ENCODE results near the gene COIL.
"Not testable (repeated sequence)": the region's sequence is repeated elsewhere in the genome, so short reads cannot be mapped to it uniquely, and the experiment has no call there.

The COIL gene, protein sequence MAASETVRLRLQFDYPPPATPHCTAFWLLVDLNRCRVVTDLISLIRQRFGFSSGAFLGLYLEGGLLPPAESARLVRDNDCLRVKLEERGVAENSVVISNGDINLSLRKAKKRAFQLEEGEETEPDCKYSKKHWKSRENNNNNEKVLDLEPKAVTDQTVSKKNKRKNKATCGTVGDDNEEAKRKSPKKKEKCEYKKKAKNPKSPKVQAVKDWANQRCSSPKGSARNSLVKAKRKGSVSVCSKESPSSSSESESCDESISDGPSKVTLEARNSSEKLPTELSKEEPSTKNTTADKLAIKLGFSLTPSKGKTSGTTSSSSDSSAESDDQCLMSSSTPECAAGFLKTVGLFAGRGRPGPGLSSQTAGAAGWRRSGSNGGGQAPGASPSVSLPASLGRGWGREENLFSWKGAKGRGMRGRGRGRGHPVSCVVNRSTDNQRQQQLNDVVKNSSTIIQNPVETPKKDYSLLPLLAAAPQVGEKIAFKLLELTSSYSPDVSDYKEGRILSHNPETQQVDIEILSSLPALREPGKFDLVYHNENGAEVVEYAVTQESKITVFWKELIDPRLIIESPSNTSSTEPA

DNA sequence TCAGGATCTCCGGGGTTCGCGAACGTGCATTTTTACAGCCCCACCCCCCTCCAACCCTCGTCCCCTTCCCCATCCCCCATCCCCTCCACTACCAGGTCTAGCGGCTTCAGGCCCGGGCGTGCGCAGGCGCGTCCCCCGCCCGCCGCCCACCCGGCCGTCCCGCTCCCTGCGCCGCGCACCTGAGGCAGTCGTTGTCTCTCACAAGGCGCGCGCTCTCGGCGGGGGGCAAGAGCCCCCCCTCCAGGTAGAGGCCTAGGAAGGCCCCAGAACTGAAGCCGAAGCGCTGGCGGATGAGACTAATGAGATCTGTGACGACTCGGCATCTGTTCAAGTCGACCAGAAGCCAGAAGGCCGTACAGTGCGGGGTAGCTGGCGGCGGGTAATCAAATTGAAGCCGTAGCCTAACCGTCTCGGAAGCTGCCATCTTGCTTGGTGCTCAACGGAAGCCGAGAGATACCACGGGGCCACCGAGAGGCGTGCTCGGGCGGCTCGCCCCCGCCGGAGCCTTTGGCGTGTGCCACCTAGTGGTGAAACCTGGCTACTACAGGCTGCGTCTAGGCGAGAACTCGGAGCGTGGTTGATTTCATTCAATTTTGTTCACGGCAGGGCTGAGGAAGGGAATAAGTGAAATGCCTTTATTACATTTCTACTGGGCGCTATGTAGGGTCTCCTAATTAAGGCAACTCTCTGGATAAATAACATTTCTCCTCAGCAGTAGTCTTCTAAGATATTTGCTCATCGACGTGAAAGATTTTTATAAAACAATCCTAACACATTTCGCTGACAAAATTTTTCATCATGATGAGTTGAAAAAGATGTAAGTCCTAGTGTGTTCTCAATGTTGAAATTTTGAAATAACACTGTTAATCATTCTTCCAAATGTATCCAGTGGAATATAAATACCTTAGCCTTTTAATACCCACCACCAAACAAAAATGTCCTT lies at the start of gene COIL:
Gene COIL (minus strand): TSS at position 455 of the 943 bp plus-strand sequence. CDS start 31 bp downstream, at position 424.
- in situ Hi-C loops (cut with MboI; ENCODE audit: low sequenced_read_pairs) = no loop called here

- in situ Hi-C loops (cut with MboI; ENCODE audit: low sequenced_read_pairs) = no loop called here
Measured at GRCh38 chr17:57010487-57010886, 49.6 kb upstream of the COIL start.

GRCh38 chr17:57009737-57010445 lies 49.0 kb upstream of the COIL start:
- in situ Hi-C loops (cut with MboI; ENCODE audit: low sequenced_read_pairs) = no loop called here

DNA sequence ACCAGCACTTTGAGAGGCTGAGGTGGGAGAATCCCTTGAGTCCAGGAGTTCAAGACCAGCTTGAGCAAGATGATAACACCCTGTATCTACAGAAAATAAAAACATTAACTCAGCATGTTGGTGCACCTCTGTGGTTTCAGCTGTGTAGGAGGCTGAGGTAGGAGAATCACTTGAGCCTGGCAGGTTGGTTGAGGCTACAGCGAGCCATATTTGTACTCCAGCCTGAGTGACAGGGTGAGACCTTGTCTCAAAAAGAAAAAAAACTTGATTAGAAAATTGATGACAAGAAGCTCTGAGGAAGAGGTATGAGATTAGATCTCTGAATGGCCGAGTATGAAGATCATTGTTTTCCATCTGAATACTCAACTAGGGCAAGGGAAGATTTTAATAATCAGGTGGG lies 48.1 kb upstream of the COIL start:
- in situ Hi-C loops (cut with MboI; ENCODE audit: low sequenced_read_pairs) = no loop called here

DNA sequence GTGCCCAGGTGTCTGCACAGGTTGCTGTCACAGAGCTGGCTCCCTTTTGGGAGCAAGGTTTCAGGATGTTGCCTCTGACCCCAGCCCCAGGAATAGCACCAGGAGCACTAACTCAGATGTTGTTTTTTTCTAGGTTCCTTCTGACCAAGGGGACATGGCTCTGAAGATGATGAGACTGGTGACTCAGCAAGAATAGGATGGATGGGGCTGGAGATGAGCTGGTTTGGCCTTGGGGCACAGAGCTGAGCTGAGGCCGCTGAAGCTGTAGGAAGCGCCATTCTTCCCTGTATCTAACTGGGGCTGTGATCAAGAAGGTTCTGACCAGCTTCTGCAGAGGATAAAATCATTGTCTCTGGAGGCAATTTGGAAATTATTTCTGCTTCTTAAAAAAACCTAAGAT lies 45.2 kb upstream of the COIL start:
- in situ Hi-C loops (cut with MboI; ENCODE audit: low sequenced_read_pairs) = no loop called here

GRCh38 chr17:57004944-57005579 lies 44.2 kb upstream of the COIL start:
- in situ Hi-C loops (cut with MboI; ENCODE audit: low sequenced_read_pairs) = no loop called here

DNA sequence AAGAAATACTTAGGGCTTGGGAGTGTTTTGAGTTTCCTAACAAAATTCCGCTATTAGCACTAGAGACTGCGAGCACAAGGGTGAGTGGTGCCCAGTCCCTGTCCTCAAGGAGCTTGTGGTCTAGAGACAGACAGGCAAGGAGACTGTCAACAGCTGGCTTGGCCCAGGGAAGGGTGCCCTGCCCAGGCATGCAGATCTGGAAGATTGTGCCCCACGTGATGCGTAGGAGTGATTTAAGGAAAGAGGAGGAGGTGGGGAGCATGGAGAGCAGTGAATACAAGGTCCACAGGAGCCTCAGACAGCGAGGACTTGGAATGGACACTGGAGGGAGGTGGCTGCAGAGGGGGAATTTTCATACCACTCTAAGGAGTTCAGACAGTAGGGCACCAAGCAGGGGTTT lies 42.1 kb upstream of the COIL start:
- in situ Hi-C loops (cut with MboI; ENCODE audit: low sequenced_read_pairs) = no loop called here

DNA sequence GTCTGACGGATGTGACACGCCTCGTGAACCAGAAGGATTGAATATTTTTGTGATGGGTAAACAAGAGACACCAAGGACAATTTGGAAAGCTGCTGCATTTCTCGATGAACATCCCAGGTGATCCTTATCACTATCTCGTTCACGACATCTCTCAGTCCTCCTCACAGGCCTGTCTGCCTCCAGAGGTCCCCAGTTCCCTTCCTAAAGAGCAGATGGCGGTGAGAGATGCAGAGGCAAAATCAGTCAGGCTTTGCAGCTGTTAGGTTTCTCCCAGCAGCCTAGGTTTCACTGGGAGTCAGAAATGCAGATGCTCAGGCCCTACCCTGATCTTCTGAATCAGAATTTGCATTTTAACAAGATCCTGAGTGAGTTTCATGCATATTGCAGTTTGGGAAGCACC lies 40.7 kb upstream of the COIL start:
- in situ Hi-C loops (cut with MboI; ENCODE audit: low sequenced_read_pairs) = no loop called here

GRCh38 chr17:56997313-56997712 lies 36.5 kb upstream of the COIL start:
- in situ Hi-C loops (cut with MboI; ENCODE audit: low sequenced_read_pairs) = no loop called here

DNA sequence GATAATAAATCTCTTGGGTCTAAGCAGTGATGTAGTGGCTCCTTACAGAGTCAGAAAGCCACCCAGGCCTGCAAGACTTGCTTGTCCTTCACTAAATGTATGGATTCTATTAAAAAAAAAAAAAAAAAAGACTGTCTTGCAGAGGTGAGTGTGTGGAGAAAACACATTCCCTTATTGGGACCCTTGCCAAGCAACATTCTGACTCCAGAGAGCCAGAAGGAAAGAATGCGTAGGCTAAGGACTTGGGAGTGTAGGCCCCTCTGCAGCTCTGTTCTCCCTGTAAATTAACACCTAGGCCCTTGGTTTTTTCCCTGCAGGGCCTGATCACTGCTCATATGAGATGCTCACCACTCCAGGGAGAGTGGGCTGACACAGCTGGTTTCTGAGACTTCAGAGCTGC lies 34.9 kb upstream of the COIL start:
- in situ Hi-C loops (cut with MboI; ENCODE audit: low sequenced_read_pairs) = no loop called here

DNA sequence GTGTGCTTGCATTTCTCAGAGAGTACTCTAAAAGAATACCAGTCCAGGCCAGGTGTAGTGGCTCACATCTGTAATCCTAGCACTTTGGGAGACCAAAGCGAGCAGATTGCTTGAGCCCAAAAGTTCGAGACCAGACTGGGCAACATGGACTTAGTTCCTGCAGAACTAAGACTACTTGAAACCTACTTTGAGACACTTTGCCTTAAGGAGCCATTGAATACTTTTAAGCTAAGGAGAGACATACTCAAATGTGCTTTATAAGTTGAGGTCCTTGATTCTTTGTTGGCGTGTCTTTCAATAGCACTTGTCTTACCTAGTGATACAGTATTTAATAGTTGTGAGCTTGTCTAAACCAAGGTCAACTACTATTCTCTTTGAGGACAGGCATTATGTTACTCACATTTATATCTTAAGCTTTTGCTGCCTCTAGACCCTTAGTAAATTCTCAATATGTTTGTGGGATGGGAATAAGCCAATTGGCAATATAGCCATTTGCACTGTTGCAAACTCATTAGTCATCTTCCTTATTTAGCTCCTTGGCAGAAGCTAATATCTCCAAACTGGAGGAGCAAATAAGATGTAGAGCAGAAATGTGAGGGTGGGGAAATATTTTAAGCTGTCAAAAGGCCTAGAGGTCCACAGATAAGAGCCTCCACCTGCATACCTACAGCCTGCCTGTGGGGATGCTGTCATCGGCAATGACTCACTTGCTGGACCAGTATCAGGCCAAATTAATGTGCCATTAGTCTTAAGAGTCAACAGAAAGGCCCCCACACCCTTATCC lies 33.4 kb upstream of the COIL start:
- in situ Hi-C loops (cut with MboI; ENCODE audit: low sequenced_read_pairs) = no loop called here

DNA sequence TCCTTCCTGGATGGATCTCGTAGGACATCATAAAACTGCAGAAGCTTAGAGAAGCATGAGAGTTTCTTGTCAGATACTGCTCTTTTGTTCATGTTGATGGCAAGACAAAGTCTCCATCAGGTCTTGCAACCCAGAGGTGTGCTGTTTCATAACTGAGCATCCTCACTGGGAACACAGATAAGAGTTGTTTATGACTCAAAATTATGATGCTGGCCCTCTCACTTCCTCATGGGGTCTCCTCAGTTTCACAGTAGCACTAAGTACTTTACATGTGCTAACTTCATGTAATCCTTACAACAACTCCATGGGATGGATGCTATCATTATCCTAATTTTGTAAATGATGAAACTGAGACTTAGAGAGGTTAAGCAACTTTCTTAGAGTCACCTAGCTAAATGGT lies 31.5 kb upstream of the COIL start:
- in situ Hi-C loops (cut with MboI; ENCODE audit: low sequenced_read_pairs) = no loop called here

- in situ Hi-C loops (cut with MboI; ENCODE audit: low sequenced_read_pairs) = no loop called here
Measured at GRCh38 chr17:56988901-56989572, 28.2 kb upstream of the COIL start.

DNA sequence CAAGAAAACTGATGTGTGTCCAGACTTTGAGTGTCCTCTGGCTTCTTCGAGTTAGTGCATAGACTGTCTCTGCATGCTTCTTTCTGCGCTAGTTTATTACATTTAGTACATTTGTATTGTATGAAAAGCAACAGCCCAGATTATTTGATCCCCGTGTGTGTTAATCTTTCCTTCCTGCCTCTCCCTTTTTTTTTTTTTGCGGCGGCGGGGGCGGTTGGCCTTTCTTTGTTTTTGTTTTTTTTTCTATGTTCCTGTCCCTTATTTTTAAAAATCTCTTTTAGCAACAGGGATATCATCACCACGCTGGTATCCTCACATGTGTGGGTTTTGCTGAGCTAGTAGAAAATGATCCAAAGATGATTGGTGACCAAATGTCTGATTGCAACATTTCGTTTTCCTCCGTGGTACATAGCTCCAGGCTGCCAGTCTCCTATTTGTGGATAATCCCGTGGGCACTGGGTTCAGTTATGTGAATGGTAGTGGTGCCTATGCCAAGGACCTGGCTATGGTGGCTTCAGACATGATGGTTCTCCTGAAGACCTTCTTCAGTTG lies 26.5 kb upstream of the COIL start:
- in situ Hi-C loops (cut with MboI; ENCODE audit: low sequenced_read_pairs) = no loop called here

DNA sequence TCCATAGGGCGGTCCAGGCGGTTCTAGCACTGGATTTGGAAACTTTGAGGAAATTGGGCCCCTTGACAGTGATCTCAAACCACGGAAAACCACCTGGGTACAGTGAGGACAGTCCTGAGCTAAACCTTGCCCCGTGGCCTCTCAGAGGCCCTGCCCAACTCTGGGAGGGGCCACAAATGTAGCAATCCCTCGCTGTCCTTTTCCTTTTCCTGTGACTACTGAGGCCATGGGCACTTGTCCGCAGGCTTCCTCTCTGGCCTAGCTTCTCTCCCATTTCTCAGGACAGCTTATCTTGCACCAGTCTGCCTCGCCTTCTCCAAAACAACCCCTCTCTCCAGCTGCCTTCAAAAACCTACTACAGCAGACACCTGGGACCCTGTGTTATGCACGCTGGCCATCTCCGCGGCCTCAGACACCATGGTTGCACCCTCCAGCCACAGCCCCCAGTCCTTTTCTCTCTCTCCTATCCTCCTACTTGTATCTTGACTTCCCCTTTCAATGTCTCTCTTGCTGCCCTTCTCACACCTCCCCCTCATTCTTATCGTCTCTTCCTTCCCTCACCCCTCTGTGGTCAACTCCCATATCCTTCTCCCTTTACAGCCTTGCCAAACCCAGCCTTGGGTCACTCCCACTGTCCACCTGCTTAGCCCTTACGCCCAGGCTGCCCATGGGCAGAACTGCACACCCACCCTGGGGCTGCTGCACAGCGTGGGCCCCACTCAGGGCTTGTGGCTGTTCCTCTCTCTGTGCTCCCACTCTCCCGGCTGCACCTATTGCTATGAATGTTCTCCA lies 24.7 kb upstream of the COIL start:
- in situ Hi-C loops (cut with MboI; ENCODE audit: low sequenced_read_pairs) = no loop called here

- in situ Hi-C loops (cut with MboI; ENCODE audit: low sequenced_read_pairs) = no loop called here
Measured at GRCh38 chr17:56983366-56983765, 22.5 kb upstream of the COIL start.

DNA sequence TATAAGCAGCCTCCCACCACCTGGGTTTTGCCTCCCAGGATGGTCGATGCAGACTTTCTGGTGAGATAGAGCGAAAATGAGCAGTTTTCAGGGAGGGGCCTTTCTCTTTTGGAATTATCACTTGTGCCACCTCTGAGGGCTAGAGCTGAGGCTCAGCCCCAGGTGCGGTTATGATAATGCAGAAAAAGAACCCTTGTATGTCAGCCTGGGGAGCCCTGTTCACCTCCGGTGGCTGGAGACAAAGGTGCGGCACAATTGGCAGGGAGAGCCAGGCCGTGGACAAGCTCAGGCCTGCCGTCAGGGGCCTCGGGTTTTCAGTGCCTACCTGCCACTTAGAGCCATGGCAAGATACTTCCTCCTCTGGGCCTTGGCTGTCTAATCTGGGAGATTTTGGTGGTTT lies 21.5 kb upstream of the COIL start:
- in situ Hi-C loops (cut with MboI; ENCODE audit: low sequenced_read_pairs) = no loop called here

DNA sequence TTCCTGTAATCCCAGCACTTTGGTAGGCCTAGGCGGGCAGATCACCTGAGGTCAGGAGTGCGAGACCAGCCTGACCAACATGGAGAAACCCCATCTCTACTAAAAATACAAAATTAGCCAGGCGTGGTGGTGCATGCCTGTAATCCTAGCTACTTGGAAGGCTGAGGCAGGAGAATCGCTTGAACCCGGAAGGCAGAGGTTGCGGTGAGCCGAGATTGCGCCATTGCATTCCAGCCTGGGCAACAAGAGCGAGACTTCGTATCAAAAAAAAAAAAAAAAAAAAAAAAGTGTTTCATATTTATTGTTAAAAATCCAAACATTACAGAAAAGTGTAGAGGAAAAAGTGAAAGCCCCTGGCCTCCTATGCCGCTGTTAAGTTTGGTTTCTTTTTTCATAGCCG lies 19.7 kb upstream of the COIL start:
- in situ Hi-C loops (cut with MboI; ENCODE audit: low sequenced_read_pairs) = not testable (repeated sequence)
